Measurements from ENCODE around the gene RPTOR. TPM values are rescaled to one million over a fixed set of nuclear protein-coding genes. Genes with fewer than 3 reads are reported as not detected.

Gene RPTOR
- total RNA-seq, 4 donors from 2014 or later, result 18.7 to 35.4 (median 21.0) TPM

DNA sequence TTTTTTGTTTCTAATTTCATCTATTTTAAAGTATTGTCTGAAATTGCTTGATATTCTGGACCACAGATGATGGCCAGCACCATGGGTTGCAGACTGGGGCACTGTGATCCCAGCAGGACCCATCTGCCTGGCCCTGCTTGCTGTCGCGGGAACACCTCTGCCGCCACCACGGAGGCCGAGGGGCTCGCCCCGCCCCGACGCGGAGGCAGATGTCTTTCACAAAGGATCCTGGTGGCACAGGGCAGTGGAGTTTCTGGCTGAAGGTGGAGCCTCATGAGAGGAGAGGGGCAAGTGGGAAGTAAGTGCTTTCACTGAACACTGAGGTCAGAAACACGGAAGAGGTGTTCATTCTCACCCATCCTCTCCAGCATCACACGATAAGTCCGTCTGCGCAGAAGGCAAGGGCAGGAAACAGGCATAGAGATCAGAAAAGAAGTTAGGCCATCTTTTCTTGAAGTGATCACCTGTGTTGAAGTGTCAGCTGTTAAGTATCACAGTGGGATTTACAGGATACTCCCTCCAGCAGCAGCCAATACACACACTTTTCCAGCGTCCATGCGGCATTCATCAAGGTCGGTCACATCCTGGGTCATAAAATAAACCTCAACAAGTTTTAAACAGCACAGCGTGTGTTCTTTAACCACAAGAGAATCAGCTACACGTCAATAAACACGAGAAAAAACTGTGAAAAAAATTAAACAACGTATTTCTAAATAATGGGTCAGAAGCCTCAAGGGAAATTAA, 194.5 kb downstream of the RPTOR start:
- TF ChIP-seq, protein P1, sequence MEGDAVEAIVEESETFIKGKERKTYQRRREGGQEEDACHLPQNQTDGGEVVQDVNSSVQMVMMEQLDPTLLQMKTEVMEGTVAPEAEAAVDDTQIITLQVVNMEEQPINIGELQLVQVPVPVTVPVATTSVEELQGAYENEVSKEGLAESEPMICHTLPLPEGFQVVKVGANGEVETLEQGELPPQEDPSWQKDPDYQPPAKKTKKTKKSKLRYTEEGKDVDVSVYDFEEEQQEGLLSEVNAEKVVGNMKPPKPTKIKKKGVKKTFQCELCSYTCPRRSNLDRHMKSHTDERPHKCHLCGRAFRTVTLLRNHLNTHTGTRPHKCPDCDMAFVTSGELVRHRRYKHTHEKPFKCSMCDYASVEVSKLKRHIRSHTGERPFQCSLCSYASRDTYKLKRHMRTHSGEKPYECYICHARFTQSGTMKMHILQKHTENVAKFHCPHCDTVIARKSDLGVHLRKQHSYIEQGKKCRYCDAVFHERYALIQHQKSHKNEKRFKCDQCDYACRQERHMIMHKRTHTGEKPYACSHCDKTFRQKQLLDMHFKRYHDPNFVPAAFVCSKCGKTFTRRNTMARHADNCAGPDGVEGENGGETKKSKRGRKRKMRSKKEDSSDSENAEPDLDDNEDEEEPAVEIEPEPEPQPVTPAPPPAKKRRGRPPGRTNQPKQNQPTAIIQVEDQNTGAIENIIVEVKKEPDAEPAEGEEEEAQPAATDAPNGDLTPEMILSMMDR (IDR thresholded peaks at IDR 0.05; ENCODE audit: low read depth), result no peak

GRCh38 chr17:80740141-80740540, 195.5 kb downstream of the RPTOR start:
- TF ChIP-seq, protein P1 (IDR thresholded peaks at IDR 0.05; ENCODE audit: low read depth), result no peak

- TF ChIP-seq, protein P1 (IDR thresholded peaks at IDR 0.05; ENCODE audit: low read depth), result no peak
These were observed 197.5 kb downstream of the RPTOR start for GRCh38 chr17:80742091-80742490.

GRCh38 chr17:80742581-80743180, 198.0 kb downstream of the RPTOR start:
- TF ChIP-seq, protein P1 (IDR thresholded peaks at IDR 0.05; ENCODE audit: low read depth), result no peak

GRCh38 chr17:80743181-80743771, 198.6 kb downstream of the RPTOR start:
- TF ChIP-seq, protein P1 (IDR thresholded peaks at IDR 0.05; ENCODE audit: low read depth), result no peak

- TF ChIP-seq, protein P1 (IDR thresholded peaks at IDR 0.05; ENCODE audit: low read depth), result no peak
These were observed 200.5 kb downstream of the RPTOR start for GRCh38 chr17:80745183-80745582.

DNA sequence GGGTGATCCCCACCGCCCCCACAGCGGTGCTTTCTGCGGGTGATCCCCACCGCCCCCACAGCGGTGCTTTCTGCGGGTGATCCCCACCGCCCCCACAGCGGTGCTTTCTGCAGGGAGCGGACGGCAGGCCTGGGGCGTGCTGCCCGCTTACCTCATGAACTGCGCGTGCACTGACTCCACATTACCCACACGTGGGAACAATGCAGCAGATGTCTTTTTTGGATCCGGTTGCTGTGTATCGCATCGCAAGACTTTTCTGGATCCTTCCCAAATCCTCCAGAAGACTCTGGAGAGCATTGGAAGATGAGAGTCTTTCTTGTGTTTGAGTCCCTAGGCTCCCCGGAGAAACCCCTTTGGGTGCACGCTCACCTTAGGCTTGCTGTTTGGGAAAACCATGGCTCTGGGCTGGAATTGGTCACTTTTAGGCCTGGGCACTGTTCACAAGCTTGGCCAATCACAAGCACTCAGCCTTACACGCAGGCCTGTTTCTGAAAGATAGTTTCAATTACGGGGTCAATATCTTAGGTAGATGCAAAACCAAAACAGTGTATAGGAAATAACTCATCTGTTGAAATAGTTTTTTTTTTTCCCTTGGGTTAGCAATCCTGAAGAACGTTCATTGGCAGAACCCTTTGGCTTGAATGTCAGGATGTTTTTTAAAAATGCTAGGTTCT, 201.8 kb downstream of the RPTOR start:
- TF ChIP-seq, protein P1 (IDR thresholded peaks at IDR 0.05; ENCODE audit: low read depth), result no peak
